T-helper 1 cell treated with Interleukin-12 subunit alpha and Interleukin-12 subunit beta and Interleukin-4 antibody, amounts not matched to agents 30 μg/mL and 1 μg/mL, for 36 hours (primary cell): ENCODE results near the gene ICE2.

ENCODE experiments used
- H3K27ac Mint-ChIP-seq: one replicate; pipeline ENCODE4 v1.8.0; 2021; ENCODE audit warnings: mild to moderate bottlenecking, mixed read lengths
- H3K27me3 Mint-ChIP-seq: one replicate; pipeline ENCODE4 v1.8.0; 2021; ENCODE audit warnings: low read depth, mixed read lengths
- H3K36me3 Mint-ChIP-seq: one replicate; pipeline ENCODE4 v1.8.0; 2021; ENCODE audit warnings: low read depth, mixed read lengths
- H3K4me1 Mint-ChIP-seq: one replicate; pipeline ENCODE4 v1.8.0; 2021; ENCODE audit warnings: low read depth, mixed read lengths
- H3K4me3 Mint-ChIP-seq: one replicate; pipeline ENCODE4 v1.8.0; 2021; ENCODE audit warnings: mild to moderate bottlenecking, moderate library complexity, mixed read lengths
- H3K9me3 Mint-ChIP-seq: one replicate; pipeline ENCODE4 v1.8.0; 2021; ENCODE audit warnings: mixed read lengths

ICE2 gene

DNA sequence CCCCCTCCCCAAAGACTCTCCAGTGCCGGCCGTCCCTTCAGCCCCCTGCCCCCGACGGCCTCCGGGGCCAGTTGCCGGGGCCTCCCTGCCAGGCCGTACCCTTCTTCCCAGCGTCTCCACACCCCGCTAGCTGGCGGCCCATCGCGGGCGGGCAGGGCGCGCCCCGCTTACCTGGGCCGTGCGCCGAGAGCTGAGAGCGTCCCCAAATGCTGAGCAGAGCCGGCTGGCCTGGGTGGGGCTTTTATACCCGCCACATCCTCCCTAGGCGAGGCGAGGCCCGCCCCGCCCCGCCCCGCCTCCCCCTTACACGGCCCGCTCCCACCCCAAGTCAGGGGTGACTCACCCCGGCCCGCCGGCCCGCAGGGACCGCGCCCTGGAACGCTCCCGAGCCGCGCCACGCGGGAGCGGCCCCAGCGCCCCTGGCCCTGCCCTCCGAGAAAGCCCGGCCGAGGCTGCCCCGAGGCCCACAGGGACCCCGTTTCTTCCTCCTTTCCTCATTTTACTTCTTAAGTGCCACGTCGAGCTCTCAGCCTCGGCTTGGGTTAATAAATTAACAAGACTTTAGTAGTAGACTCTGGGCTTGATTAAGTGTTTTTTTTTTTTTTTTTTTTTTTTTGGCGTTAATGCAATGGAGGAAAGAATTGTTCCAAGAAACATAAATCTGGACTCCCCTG is 81.0 kb downstream of the ICE2 start, which contains the start of gene ANXA2:
TSS of gene ANXA2 (minus strand) at position 215 of the 674 bp plus-strand sequence. CDS start 11,911 bp downstream, outside the sequence.
- peaks cover 54% of the 10 kb centered on the region for H3K4me1 Mint-ChIP-seq
- peaks cover 40% of the 10 kb centered on the region for H3K36me3 Mint-ChIP-seq
- no peaks in the 10 kb centered on the region for H3K9me3 Mint-ChIP-seq

DNA sequence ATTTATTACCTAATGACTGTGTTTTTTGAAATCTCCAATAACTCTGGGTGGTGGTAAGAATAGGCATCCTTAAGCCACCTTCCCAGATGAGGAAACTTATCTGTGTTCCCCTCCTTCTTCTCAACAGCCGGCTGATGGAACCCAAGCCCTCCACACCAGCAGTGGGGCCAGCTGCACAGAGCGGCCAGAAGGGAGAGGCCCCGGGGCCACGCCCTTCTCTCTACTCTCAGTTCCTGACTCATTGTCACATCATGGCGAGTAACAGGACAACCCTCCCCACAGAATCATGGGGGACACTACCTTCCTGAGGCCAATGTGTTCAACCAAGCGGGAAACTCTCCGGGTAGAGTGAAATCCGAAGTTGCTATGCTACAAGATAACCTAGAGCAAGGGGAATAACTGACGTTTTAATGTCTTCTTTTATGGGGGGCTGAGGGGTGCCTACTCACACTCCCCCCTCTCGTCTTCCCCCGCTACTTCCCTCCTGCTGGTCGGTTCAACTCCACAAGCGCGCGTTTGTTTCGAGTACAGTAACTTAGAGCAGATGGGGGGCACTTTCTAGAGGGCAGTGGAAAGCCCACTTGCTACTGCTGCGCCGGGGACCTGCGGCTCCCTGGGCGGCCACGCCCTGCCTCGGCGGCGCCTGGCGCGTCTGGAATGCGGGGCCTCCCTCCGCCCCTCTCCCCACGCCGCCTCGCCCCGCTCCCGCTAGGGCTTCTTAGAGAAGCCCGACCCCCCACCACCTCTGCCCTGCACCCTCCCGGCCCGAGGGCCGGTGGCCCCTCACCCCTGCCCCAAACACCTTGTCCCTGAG is 81.8 kb downstream of the ICE2 start:
- Mint-ChIP-seq H3K27ac (peak overlapping the region; percentile 94), H3K27me3 (peaks cover 4% of the 10 kb centered on the region), H3K4me1 (peaks cover 54% of the 10 kb centered on the region), H3K4me3 (peak overlapping the region; percentile 94), H3K9me3 (no peaks in the 10 kb centered on the region), H3K36me3 (peaks cover 41% of the 10 kb centered on the region)

More for the DNA sequence above, 81.0 kb downstream of the ICE2 start, which contains the start of gene ANXA2:
- H3K27ac Mint-ChIP-seq: peak within 1 kb of the TSS; percentile 95
- peaks cover 7% of the 10 kb centered on the region for H3K27me3 Mint-ChIP-seq
- H3K4me3 Mint-ChIP-seq: peak within 1 kb of the TSS; percentile 94

DNA sequence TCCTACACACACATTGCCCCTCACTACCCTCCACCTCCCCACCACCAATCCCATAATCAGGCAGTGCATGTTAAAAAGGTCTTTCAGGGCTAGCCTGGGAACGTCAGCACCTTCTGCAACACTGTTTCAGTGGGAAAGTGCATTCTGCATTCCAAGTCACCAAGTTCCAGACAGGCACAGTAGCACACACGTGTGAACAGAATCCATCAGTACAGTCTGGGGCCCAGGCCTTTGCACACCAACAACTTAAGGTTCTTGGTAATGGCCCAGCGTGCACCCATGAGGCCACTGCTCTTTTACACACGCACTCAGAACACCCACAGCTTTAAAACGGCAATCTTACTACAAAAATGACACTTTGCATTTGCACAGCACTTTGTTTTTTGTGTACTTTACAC is 82.4 kb downstream of the ICE2 start:
- H3K9me3 Mint-ChIP-seq: no peaks in the 10 kb centered on the region
- H3K4me3 Mint-ChIP-seq: peak overlapping the region; percentile 94
- H3K4me1 Mint-ChIP-seq: peaks cover 58% of the 10 kb centered on the region
- H3K36me3 Mint-ChIP-seq: peaks cover 44% of the 10 kb centered on the region
- H3K27me3 Mint-ChIP-seq: peaks cover 4% of the 10 kb centered on the region
- H3K27ac Mint-ChIP-seq: peak overlapping the region; percentile 94

DNA sequence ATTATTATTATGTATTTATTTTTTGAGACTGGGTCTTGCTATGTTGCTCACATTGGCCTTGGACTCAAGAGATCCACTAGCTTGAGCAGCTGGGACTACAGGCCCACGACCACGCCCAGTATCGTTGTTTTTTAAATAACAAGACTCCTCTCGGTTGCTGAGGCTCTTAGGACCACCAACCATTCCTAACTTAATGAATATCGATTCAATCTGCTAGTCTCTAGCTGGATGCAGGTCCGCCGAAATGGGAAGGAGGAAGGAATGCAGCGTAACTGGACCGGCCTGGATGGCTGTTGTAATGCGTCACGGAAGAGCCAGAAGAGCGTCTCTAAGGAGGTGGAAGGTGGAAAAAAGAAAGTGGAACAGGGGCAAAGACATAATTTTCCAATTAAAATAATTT is 82.8 kb downstream of the ICE2 start:
- Mint-ChIP-seq H3K27ac (peak overlapping the region; percentile 76), H3K4me3 (peak overlapping the region; percentile 94), H3K9me3 (no peaks in the 10 kb centered on the region), H3K4me1 (peaks cover 59% of the 10 kb centered on the region), H3K27me3 (peaks cover 4% of the 10 kb centered on the region), H3K36me3 (peaks cover 45% of the 10 kb centered on the region)

DNA sequence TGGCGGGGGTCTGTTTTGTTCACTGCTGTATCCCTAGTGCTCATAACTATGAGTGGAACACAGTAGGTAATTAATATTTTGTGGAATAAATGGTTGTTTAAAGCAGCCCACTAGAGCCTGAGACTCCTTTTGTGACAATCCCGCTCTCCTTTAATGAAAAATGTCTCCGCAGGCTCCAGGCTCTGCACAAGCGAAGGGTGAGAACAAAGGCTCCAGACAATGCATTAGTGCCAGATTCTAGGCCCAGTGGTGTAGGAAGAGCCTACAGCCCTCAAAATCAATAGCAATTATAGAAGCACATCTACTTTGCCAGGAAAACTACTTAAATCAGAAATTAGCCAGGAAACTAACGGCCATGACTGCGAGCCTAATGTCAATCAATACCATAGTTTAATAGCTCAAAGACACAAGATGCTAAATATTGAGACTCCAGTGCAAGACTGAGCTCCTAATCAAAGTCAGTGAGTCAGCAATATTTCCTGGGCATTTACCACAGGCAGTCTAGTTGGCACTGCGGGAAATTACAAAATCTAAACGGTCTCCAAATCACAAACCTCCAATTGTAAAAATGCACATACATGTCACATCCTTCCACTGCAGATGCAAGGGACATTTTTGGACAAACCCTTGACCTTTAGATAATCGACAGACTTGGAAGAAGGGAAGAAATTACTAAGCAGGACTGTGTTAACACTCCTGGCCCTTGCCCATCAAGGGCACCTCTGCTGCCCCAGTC is 83.5 kb downstream of the ICE2 start:
- Mint-ChIP-seq H3K4me3 (peak overlapping the region; percentile 26), H3K27ac (peak overlapping the region; percentile 3), H3K4me1 (peaks cover 62% of the 10 kb centered on the region), H3K9me3 (no peaks in the 10 kb centered on the region), H3K36me3 (peaks cover 46% of the 10 kb centered on the region), H3K27me3 (peaks cover 4% of the 10 kb centered on the region)

DNA sequence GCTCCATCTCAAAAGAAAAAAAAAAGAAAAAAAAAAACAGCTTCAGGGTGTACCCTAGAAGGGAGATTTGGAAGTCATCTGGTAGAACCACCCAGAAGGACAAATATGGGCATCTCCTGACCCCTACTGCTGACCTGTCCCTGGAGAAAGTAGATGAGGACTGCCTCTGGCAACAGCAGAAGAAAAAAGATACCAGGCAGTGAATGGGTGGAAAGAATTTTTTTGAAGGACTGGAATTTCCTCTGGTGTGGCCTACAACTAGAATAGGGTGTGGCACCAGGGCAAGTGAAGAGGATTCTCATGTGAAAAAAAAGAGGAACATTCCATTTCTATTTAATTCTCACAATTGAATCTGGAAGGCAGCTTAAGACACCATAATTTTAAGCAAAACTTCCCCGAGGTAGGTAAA is 84.2 kb downstream of the ICE2 start:
- H3K27ac Mint-ChIP-seq: peak overlapping the region; percentile 53
- no peaks in the 10 kb centered on the region for H3K9me3 Mint-ChIP-seq
- H3K4me3 Mint-ChIP-seq: no peak overlapping the region
- peaks cover 46% of the 10 kb centered on the region for H3K36me3 Mint-ChIP-seq
- peaks cover 69% of the 10 kb centered on the region for H3K4me1 Mint-ChIP-seq
- peaks cover 4% of the 10 kb centered on the region for H3K27me3 Mint-ChIP-seq

DNA sequence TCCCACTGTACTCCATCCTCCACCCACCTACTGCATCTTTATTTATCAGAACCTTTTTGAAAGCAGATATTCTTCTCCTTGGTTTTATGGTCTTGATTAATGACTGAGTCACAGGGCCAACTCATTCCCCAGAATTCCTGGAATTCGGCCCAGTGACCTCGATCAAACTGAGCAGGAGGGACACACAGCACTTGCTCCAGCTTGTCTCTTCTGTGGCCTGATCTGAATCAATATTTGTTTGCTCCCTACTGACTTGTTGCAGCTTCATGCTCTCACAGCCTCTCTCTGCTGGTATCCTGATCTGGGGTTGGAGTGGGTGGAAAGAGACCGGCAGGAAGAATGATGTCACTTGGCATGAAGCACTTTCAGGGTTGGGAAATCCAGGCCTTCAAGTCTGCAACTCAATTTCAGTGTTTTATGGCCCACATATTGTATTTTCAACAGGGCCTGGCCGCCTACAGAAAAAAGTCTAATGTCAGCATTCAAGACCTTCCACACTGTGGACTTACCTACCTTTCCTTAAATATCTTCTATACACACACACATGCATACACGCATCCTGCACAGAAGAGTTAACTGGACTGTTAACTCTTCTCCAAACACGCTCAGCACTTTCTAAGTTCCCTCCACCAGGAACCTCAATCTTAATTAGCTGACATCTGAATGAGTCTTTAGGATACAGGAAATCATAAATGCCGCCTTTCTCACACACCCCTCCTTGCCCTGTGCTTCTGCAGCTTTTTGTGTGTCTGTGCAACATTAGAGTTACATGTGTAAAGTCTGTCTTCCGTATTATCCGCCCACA is 85.8 kb downstream of the ICE2 start:
- Mint-ChIP-seq H3K36me3 (peaks cover 42% of the 10 kb centered on the region), H3K27me3 (no peaks in the 10 kb centered on the region), H3K27ac (peak overlapping the region; percentile 66), H3K4me3 (no peak overlapping the region), H3K4me1 (peaks cover 68% of the 10 kb centered on the region), H3K9me3 (no peaks in the 10 kb centered on the region)

DNA sequence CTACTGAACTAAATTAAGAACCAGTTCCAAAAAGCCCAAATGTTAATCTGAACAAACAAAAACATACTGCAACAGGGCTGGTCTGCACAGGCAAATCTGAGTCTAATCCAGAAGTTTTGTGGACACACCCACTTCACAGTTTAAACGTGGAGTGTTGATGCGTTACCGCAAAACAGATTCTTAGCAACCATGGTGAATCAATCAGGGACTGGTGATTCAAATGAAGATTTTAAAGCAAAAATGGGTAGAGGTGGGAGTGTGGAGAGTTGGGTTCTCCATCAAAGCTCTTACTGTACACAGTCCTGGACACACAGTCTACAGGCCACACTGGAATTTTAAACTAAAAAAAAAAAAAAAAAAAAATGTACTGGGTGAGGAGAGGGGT is 86.3 kb downstream of the ICE2 start:
- Mint-ChIP-seq H3K4me1 (peaks cover 67% of the 10 kb centered on the region), H3K4me3 (no peak overlapping the region), H3K27me3 (no peaks in the 10 kb centered on the region), H3K36me3 (peaks cover 42% of the 10 kb centered on the region), H3K27ac (peak overlapping the region; percentile 53), H3K9me3 (no peaks in the 10 kb centered on the region)

DNA sequence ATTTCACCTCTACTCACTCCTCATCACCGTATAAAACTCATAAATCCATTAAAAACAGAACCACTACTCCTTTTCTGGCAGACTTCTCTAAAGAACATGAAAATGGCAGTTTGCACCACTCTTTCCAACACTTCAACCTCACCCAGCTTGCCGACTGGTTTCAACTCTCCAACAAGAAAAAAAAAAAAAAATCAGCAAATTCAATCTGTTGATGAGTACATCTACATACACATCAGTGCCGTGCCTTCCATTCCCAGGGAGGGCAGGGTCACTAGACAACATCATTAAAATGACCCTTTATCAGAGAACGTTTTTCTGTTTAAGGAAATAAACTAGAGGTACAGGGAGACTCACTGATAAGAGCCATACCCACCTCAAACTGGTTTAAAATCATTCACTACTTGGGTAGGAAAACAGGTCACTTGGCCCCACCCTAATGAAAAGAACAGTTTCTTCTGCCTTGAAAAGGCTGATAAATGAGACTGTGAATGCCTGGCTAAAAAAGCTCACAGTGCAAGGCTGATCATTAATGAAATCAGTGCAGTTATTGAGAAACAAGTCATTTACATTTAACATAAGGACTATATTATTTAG is 87.1 kb downstream of the ICE2 start:
- H3K4me3 Mint-ChIP-seq: no peak overlapping the region
- no peaks in the 10 kb centered on the region for H3K9me3 Mint-ChIP-seq
- H3K27me3 Mint-ChIP-seq: no peaks in the 10 kb centered on the region
- H3K36me3 Mint-ChIP-seq: peaks cover 48% of the 10 kb centered on the region
- peaks cover 73% of the 10 kb centered on the region for H3K4me1 Mint-ChIP-seq
- peak overlapping the region; percentile 33 for H3K27ac Mint-ChIP-seq

DNA sequence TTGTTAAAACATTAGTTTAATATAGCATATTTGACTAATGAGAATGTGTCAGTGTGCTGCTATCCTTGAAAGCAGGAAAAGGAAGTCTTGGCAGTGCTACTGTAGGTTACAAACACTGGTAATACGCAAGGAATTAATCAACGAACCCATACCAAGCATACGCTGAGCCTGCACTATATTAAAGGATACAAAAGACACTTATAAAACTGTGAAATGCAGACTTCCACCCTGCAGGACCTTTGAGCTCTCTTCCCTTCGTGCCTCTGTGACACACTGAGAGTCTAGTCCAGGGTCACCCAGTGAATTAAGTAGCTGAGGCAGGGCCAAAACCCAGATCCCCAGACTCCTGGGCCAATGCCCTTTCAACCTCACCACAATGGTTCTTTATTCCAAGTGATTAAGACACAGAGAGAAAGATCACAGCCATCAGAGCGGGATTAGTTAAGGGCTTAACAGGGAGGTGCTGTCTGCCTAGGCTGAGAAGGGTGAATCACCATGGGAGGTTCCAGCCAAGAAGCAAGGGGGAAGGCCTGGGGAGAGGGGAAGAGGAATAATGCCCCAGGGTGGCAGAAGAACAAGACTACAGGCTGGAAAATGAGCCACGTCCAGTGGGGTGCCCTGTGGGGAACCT is 88.0 kb downstream of the ICE2 start:
- Mint-ChIP-seq H3K27ac (peak overlapping the region; percentile 23), H3K9me3 (no peaks in the 10 kb centered on the region), H3K4me1 (peaks cover 70% of the 10 kb centered on the region), H3K36me3 (peaks cover 46% of the 10 kb centered on the region), H3K4me3 (no peak overlapping the region), H3K27me3 (no peaks in the 10 kb centered on the region)

DNA sequence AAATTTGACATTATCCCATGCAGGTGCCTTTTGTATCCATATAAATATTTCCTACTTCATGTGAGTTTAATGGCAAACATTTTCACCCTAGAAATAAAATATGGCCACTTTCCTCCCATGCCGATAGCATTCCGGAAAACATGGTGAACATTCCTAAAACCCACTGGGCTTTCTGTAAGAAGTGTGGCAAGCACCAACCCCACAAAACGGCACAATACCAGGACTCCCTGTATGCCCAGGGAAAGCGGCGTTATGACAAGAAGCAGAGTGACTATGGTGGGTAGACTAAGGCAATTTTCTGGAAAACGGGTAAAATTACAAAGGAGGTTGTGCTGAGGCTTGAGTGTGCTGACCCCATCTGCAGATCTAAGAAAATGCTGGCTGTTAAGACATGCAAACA is 88.7 kb downstream of the ICE2 start:
- peak overlapping the region; percentile 76 for H3K27ac Mint-ChIP-seq
- H3K4me3 Mint-ChIP-seq: no peak overlapping the region
- H3K4me1 Mint-ChIP-seq: peaks cover 64% of the 10 kb centered on the region
- no peaks in the 10 kb centered on the region for H3K27me3 Mint-ChIP-seq
- H3K36me3 Mint-ChIP-seq: peaks cover 40% of the 10 kb centered on the region
- no peaks in the 10 kb centered on the region for H3K9me3 Mint-ChIP-seq

DNA sequence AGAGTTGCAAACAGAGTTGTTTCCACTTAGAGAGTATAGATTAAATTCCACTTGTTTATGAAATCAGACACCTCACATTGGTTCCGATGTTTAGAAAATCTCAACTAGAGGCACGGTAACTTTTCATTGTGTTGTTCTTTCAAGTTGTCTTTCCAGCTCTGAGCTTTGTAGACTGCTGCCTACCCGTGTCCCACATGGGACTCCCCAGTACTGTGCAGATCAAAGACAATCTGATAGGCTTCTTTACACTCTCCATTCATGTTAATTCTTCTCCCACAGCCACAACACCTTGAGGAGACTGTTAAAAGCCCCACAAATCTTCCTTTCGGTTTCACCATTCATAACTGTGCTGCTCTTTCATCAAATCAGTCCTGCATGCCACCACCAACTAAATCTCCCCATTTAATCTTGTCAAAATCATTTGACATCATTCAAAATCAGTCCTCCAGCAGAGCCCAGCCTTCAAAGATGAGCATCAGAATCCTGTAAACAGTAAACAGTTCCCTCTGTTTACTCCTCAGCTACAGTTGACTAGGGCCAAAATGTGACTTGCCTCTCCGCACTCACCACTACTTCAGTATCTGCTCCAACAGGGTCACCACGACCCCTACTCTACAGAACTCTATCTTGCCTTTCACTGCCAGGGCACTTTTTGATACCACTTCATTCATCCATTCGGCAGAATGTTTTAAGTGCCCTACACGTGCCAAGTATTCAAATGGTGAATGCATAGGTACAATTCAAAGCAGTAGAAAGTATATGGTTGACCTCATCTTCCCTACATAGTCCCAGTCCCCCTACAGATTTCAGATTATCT is 89.5 kb downstream of the ICE2 start:
- peaks cover 56% of the 10 kb centered on the region for H3K4me1 Mint-ChIP-seq
- H3K36me3 Mint-ChIP-seq: peaks cover 34% of the 10 kb centered on the region
- H3K27ac Mint-ChIP-seq: peak overlapping the region; percentile 76
- H3K9me3 Mint-ChIP-seq: no peaks in the 10 kb centered on the region
- H3K27me3 Mint-ChIP-seq: no peaks in the 10 kb centered on the region
- peak overlapping the region; percentile 21 for H3K4me3 Mint-ChIP-seq

DNA sequence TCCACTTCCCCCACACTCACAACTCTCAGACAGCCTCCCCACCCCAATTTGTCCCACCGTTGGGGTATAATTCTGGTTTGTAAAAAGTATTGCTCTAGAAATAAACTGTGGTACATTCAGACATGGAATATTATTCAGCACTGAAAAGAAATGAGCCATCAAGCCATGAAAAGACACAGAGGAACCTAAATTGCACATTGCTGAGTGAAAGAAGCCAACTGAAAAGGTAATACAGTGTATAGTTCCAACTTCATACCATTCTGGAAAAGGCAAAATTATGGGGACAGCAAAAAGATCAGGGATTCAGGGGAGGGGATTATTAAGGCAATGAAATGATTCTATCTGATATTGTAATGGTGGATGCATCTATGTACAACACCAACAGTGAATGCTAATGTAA is 91.6 kb downstream of the ICE2 start:
- no peaks in the 10 kb centered on the region for H3K9me3 Mint-ChIP-seq
- no peak overlapping the region for H3K27ac Mint-ChIP-seq
- H3K36me3 Mint-ChIP-seq: peaks cover 30% of the 10 kb centered on the region
- no peaks in the 10 kb centered on the region for H3K27me3 Mint-ChIP-seq
- H3K4me3 Mint-ChIP-seq: peak overlapping the region; percentile 48
- H3K4me1 Mint-ChIP-seq: peaks cover 47% of the 10 kb centered on the region
